Cerebellar cortex (tissue), 1 donor: ENCODE results near the gene FAM171A2.
A peak's percentile ranks its signal among the peaks of the same experiment; 100 is the strongest.

Experiments used
- DNase-seq: peaks from one replicate; pipeline ENCODE4 v3.0.0-alpha.2; 2015; ENCODE audit warnings: low spot score

FAM171A2 gene

DNA sequence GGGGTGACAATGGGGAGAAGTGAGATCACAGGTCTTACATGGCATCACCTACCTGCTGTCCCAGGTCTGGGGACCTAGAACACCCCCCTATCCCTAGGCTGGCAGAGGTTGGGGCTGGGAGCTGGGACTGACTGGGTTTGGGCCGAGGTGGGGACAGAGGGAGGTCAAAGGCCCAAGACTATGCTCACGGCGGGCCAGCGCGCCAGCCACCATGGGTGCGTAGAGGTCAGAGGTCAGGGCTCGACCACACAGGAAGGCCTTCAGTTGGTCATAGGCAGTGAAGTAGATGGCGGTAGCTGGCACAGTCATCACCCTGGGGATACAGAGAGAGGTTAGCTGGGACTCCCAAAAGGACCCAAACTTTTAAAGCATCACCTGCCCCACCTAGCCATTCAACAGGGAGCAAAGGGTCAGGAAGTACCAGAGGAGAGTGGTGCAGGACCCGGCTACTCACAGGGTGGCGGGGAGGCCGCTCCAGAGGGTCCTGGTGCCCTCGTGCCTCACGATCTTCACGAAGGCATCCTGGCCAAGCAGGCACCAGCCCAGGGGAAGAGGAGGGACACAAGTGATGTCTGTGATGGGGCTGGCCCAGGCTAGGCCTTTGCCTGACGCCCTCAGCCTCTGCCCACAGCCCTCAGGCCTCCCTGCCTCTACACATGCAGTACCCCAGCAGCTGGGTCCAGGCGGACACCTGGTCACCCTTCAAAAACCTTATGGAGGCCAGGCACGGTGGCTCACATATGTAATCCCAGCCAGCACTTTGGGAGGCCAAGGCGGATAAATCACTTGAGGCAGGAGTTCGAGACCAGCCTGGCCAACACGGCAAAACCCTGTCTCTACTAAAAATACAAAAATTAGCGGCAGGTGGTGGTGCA lies 42.2 kb downstream of the FAM171A2 start:
- no peak for DNase-seq

DNA sequence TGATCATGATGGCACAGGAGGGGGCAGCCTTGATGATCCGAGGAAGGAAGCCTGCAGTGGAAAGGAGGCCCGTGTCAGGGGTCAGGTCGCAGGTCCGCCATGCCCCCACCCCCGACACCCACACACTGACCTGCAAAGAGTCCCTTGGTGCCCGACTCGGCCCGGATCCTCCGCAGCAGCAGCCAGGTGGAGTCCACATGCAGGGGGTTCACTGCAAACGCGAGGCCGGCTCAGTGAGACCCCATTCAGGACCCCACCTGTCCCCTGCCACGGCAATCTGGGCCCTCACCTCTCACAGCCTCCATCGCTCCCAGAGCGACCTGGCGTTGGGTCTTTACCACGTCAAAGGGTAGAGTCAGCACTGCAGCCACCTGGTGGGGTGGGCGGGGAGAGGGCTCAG lies 43.6 kb downstream of the FAM171A2 start:
- no peak for DNase-seq

GRCh38 chr17:44318077-44318892 lies 45.4 kb downstream of the FAM171A2 start:
- no peak for DNase-seq

DNA sequence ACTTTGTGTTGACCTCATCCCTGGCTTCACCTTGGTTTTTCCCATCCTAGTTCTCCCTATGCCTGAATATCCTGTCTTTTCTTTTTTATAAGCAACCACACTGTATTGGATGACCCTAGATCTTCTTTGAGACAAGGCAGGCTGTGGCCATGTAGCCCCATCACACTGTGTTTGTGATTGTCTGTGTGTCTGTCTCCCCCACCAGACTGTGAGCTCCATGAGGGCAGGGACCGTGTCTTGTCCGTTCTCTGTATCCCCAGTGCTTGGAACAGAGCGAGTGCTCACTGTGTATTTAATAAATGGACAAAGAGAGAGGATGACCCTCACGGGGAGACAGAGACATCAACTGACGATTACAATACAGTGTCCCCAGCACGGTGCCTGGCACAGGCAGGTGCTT lies 46.1 kb downstream of the FAM171A2 start:
- DNase-seq = no peak

GRCh38 chr17:44315760-44316731 lies 47.6 kb downstream of the FAM171A2 start:
- no peak for DNase-seq

DNA sequence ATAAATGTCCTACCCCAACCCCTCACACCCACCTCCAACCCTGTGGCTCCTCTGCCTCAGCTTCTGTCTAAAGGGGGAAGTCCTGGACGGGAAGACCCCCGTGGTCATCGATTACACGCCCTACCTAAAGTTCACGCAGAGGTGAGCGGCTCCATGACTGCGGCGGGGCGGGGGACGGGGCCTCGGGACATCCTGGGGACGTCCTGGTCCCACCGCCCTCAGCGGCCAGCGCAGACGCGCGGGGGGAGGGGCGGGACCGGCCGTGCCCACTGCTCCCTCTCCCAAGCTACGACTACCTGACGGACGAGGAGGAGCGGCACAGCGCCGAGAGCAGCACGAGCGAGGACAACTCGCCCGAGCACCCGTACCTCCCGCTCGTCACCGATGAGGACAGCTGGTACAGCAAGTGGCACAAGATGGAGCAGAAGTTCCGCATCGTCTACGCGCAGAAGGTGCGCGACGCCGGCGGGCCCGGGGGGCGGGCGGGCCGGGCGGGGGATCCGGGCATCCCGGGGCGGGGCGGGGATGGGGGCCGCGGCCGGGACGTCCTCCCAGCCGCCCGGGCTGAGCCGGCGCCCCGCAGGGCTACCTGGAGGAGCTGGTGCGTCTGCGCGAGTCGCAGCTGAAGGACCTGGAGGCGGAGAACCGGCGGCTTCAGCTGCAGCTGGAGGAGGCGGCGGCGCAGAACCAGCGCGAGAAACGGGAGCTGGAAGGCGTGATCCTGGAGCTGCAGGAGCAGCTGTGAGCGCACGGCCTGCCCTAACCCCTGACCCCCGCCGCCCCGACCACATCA lies 48.6 kb downstream of the FAM171A2 start:
- DNase-seq = no peak

DNA sequence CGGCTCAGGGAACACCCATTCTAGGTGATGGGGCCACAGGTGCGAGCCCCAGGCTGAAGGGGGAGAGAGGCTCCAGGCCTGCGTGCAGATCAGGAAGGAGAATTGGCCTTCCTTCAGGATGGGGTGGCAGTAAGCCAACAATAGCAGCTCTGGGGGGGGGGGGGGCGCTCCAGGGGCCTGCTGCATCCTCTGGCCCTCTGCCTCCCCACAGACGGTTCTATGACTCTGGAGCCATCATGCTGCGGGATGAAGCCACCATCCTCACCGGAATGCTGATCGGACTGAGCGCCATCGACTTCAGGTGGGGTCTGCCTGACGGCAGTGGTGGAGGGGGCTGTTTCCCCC lies 49.2 kb downstream of the FAM171A2 start:
- DNase-seq = no peak

DNA sequence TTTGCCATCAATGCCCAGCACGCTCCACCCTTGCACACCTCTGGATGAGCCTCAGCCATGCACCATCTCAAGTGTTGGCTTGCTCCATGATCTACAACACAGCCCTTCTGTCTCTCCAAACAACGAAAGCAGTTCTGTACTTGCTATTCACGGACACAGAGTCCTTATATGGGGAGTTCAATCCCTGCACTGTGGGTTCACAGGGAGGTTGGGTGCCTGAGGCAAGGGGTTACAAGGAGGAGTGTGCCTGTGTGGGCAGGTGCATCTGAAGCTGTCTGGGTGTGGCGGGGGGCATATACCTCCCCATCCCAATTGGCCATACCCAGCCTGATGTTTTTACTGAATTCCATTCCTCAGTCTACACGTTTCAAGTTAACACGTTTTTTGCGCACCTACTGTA lies 49.6 kb downstream of the FAM171A2 start:
- DNase-seq = no peak

DNA sequence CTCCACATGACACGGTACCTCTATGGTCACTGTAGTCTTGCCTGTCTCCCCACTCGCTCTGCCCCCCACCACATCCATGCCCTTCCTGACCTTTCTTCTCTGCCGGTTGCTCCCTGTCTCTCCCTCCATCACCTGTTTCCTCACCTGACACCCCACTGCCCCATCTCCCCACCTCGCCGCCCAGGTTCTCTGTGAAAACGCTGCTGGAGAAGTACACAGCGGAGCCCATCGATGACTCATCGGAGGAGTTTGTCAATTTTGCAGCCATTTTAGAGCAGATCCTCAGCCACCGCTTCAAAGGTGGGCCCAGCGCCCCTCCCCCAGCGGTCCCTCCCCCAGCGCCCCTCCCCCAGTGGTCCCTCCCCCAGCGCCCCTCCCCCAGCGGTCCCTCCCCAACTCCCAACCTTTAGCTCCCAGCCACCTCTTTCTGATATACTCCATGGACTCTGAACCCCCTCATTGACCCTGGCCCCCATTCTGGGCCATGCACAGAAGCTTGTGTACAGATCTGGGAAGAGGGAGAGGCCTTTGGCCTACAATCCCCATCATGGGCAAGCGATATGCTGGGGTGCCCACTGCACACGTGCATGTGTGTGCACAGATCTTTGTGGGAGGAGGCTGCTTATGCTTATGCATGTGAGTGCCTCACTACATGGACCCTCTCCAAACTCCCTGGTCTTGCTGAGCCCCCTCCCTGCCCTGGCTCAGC lies 51.1 kb downstream of the FAM171A2 start:
- no peak for DNase-seq

DNA sequence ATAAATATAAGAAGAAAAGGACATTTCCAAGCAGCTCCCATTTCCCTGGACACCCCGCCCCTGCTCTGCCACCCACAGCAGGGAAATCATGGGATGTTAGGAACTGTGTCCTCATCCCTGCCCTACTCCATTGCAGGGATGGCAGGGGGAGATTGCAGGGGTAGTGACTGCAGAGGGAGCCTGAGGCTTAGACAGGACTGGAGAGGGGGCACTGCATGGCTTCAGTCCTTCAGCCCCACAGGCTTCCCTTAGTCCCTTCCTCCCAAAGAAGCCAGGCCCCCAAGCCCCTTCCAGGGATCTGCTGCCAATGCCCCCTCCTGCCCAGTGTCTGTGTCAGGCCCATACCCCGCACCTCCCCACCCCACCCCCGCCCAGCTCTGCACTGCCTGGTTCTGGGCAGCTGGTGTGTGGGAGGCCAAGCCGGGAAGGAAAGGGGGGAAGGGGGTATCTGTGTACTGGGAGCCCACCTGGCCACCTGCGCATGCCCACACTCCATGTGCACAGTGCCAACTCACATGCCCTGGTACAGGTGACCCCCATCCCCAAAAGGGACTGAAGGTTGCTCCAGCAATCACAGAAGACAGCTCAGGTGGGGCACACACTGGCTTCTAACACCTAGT lies 52.0 kb downstream of the FAM171A2 start:
- DNase-seq = no peak

- DNase-seq = peak; percentile 72
These were observed 52.9 kb downstream of the FAM171A2 start for GRCh38 chr17:44310609-44311376.

GRCh38 chr17:44310188-44310587 lies 53.5 kb downstream of the FAM171A2 start:
- DNase-seq = peak; percentile 47

DNA sequence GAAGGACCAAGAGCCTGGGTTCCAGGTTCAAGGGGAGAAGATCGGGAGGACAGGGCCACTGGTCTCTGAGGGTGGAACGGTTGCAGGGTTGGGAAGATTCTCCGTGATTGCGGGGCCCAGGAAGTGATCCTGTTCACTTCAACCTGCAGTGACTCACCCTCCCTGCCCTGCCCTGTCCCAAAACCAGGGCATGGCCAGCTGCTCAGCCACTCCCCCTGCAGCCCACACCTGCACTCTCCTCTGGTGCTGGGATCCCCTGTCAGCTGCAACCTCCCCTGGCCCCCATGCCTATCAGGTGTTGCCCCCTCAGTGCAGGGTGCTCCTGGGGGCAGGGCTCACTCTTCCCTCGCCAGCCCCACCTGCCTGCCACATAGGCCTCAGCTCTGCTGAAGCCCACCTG lies 54.2 kb downstream of the FAM171A2 start:
- DNase-seq = no peak

- peak; percentile 50 for DNase-seq
These were observed 54.8 kb downstream of the FAM171A2 start for GRCh38 chr17:44308865-44309264.

GRCh38 chr17:44308320-44308818 lies 55.3 kb downstream of the FAM171A2 start, which contains the start of gene RUNDC3A:
TSS of gene RUNDC3A (plus strand) at chr17:44308601. CDS start at chr17:44308833, 232 bp downstream.
- DNase-seq = peak; percentile 94

DNA sequence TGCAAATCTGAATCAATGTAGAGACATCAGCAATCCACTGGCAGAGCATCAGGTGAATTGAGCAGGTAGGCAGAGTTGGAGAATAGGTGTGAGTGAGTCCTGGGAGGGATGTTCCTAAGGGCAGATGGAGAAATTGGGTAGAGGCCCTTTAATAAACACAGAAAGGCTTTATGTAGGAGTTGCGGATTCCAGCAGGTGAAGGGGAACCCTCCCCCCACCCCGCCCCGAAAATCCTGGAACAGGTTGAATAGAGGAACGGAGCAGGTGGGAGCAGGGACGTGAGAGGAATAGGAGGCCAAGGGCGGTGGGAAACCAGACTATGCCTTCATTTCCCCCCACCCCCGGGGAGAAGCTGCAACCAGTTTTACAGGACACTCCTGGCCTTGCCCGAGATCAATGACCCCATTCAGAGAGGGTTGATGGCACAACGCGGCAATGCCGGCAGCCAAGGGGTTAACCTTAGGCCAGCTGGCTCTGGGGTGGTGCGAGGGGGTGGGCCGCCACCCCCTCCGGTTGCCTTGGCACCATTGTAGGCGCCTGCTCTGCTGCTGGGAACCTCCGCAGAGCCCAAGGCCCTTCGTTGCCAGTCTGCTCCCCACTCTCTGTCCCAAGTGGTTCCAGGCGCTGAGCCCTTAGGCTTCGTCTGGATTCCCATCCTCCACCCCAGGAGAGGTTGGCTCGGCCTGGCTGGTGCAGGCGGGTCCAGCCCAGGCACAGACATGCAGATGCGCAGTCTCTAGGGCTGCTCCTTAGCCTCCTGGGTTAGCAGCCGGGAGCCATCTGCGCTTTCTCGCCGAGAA lies 56.1 kb downstream of the FAM171A2 start:
- DNase-seq = peak; percentile 75

DNA sequence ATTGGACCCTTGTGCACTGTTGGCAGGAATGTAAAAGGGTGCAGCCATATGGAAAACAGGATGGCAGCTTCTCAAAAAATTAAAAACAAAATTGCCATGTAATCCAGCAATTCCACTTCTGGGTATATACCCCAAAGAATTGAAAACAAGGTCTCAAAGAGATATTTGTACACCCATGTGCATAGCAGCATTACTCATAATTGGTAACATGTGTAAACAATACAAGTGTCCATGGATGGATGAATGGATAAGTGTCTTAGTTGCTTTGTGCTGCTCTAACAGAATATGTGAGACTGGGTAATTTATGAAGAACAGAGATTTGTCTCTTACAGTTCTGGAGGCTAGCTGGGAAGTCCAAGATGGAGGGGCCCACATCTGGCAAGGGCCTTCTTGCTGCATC lies 59.0 kb downstream of the FAM171A2 start:
- DNase-seq = no peak
